Cardiac muscle cell (in vitro differentiated cells and primary cell): Measurements from ENCODE around the gene B3GALT6. TPM values are rescaled to one million over a fixed set of nuclear protein-coding genes. Genes with fewer than 3 reads are reported as not detected.

Experiments
- DNase-seq, 2 donors: peaks; one replicate each; pipeline versions ENCODE4 v3.0.0 to v3.0.0-alpha.2; 2010 to 2017; ENCODE audit warnings: low read depth in 1 of 2, low spot score in 1 of 2
- H3K27ac ChIP-seq: fragments of 200-600 bp; sonication (generic); 2 replicates; pipeline ENCODE4 v1.5.1; 2016
- H3K27me3 ChIP-seq: fragments of 200-600 bp; sonication (generic); 2 replicates; pipeline ENCODE4 v1.6.0; 2016; ENCODE audit warnings: control low read depth
- H3K36me3 ChIP-seq: fragments of 200-600 bp; sonication (generic); 2 replicates; pipeline ENCODE4 v1.5.1; 2016; ENCODE audit warnings: control low read depth
- H3K4me1 ChIP-seq: fragments of 200-600 bp; sonication (generic); 2 replicates; pipeline ENCODE4 v1.8.1; 2017; ENCODE audit warnings: low read depth, mild to moderate bottlenecking, mixed run types
- H3K4me3 ChIP-seq: fragments of 200-600 bp; sonication (generic); 2 replicates; pipeline ENCODE4 v1.5.1; 2016; ENCODE audit warnings: mild to moderate bottlenecking
- H3K9me3 ChIP-seq: fragments of 200-600 bp; sonication (generic); 2 replicates; pipeline ENCODE4 v1.5.1; 2017; ENCODE audit warnings: low read depth, mild to moderate bottlenecking, control low read depth
- polyA plus RNA-seq: library from polyadenylated mRNA; unstranded; fragments of >200 nt; fragmentation: Nextera tagmentation; extraction: Ambion mirVana; gene quantifications from 2 replicates; pipeline ENCODE4 v1.2.1, GENCODE V29; 2016
- total RNA-seq: library from RNA; depleted of rRNA; stranded (reverse); fragments of >200 nt; gene quantifications from 2 replicates; pipeline ENCODE4 v1.2.3, GENCODE V29; 2016
- TF ChIP-seq, protein P1 (sequence below): IDR thresholded peaks from 2 replicates; pipeline ENCODE4 v1.5.1; 2012; ENCODE audit warnings: low read depth, mild to moderate bottlenecking, low read length

Gene B3GALT6
- total and polyA plus RNA-seq, 2 experiments from 2014 or later: 56.8 to 58.9 TPM

DNA sequence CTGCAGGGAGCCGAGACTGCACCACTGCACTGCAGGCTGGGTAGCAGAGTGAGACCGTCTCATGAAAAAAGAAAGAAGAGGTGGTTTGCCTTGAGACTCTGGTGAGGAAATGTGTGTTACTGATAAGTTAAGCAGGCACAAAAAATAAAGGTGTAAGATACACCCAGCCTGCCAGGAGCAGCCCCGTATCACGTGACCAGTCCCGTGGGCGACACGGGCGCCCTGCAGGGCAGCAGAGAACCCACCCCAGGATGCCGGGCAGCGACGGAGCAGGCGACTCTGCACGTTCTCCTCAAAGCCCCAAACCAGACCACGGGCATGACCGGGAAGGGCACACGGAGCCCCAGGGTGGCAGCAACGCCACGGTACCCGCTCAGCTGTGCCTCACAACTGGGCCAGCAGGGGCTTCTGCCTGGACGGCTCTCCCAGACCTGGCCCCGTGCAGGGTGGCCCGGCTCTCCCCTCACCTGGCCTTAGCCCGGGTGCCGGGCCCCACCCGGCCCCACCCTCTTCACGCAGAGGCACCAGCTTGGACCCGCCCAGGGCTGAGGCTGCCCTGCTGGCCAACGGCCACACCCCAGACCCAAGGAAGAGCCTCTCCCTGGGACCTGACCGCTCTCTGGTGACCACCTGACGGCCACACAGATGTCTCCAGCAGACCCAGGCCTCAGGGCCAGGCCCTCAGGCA lies 10.0 kb upstream of the B3GALT6 start:
- Histone ChIP-seq H3K27ac (no peak overlapping the region), H3K27me3 (no peaks in the 10 kb centered on the region), H3K4me1 (no peaks in the 10 kb centered on the region), H3K9me3 (no peaks in the 10 kb centered on the region), H3K4me3 (no peak overlapping the region), H3K36me3 (peaks cover 29% of the 10 kb centered on the region)
- DNase-seq: no peak
- TF ChIP-seq, protein P1, sequence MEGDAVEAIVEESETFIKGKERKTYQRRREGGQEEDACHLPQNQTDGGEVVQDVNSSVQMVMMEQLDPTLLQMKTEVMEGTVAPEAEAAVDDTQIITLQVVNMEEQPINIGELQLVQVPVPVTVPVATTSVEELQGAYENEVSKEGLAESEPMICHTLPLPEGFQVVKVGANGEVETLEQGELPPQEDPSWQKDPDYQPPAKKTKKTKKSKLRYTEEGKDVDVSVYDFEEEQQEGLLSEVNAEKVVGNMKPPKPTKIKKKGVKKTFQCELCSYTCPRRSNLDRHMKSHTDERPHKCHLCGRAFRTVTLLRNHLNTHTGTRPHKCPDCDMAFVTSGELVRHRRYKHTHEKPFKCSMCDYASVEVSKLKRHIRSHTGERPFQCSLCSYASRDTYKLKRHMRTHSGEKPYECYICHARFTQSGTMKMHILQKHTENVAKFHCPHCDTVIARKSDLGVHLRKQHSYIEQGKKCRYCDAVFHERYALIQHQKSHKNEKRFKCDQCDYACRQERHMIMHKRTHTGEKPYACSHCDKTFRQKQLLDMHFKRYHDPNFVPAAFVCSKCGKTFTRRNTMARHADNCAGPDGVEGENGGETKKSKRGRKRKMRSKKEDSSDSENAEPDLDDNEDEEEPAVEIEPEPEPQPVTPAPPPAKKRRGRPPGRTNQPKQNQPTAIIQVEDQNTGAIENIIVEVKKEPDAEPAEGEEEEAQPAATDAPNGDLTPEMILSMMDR: no peak

DNA sequence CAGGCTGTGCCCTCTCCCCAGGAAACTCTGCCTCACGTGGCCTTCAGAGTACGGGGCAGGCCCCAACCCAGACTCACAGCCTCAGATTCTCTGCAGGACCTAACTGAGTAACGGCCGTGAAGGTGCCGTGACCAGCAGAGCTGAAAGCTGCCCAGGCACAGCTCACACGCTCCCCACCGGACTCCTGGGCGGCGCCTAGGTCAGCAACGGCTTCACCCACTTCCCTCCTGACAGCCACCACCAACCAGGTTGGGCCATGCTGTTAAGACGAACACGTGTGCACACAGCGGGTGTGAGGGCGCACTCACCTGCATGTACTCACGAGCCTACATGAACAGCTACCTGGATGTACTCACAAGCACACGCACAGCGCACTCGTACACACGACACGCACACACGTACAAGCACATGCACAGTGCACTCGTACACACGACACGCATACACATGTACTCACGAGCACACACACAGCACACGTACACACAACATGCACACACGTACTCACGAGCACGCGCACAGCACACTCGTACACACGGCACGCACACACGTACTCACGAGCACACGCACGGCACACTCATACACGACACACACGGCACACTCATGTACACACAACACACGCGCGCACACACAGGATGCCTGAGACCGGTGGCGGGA lies 9.3 kb upstream of the B3GALT6 start:
- DNase-seq: no peak
- peaks cover 28% of the 10 kb centered on the region for H3K36me3 ChIP-seq
- no peak overlapping the region for H3K27ac ChIP-seq
- H3K9me3 ChIP-seq: no peaks in the 10 kb centered on the region
- no peaks in the 10 kb centered on the region for H3K4me1 ChIP-seq
- no peaks in the 10 kb centered on the region for H3K27me3 ChIP-seq
- TF ChIP-seq, protein P1: no peak
- H3K4me3 ChIP-seq: no peak overlapping the region

DNA sequence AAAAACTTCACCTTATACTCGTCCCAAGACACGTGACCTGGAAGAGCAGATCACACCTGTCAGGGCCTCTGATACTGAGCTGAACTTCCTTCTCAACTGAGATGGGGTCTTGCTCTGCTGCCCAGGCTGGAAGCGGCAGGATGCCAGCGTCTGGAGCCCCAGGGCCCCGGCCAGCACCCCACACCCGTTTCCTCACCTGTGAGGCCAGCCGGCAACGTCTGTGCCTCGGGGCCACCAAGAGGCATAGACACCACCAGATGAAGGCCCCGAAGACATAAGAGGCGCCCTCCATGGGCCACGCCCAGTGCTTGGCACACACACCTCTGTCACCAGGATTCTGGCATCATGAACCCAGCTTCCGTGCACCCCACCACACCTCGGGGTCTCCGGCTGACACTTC lies 8.7 kb upstream of the B3GALT6 start:
- H3K27me3 ChIP-seq: no peaks in the 10 kb centered on the region

DNA sequence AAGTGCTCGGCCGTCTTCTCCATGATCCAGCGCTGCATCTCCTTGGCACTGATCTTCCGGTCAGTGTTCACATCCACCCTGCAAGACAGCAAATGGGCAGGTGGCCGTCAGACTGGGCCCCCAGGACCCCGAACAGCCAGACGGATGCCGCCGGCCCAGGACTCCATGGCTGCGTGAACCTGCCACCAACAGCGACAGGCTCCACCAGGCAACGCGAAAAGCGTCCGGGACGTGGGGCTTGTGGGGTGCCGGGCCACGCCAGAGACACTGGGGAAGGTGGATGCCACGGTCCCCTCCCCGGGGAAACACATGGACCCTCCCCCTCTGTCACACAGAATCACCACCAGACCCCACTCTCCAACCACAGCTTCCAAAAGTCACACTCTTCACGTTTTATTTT lies 8.1 kb upstream of the B3GALT6 start:
- no peaks in the 10 kb centered on the region for H3K27me3 ChIP-seq
- peaks cover 24% of the 10 kb centered on the region for H3K36me3 ChIP-seq
- H3K4me1 ChIP-seq: no peaks in the 10 kb centered on the region
- no peak for DNase-seq
- H3K27ac ChIP-seq: no peak overlapping the region
- TF ChIP-seq, protein P1: no peak
- no peaks in the 10 kb centered on the region for H3K9me3 ChIP-seq
- H3K4me3 ChIP-seq: no peak overlapping the region

More for the DNA sequence above, 8.7 kb upstream of the B3GALT6 start:
- TF ChIP-seq, protein P1: no peak
- Histone ChIP-seq H3K27ac (no peak overlapping the region), H3K4me3 (no peak overlapping the region), H3K9me3 (no peaks in the 10 kb centered on the region), H3K36me3 (peaks cover 28% of the 10 kb centered on the region), H3K4me1 (no peaks in the 10 kb centered on the region)
- DNase-seq: no peak

DNA sequence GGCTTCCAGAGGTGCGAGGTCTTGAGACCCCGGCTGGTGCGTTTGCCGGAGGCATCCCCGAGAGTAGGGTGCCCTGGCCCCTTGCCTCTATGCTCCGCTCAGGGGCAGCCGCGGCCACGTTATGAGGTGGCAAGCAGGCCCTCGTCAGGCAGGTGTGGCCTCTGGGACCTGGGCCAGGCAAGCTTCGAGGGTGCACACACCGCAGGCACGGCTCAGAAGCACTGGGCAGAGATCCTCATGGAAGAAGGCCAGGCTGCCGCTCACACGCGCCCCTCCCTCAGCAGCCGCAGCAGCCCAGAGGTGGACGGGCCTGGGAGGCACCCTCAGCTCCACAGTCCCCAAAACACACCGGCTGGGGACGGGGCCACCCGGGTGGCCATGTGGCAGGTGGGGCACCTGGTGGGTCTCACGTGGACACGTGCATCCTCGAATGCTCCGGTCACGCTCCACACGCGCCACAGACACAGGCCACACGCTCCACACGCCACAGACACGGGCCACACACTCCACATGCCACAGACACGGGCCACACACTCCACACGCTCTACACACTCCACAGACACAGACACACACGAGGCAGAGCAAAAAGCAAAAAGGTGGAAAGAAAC lies 6.7 kb upstream of the B3GALT6 start:
- Histone ChIP-seq H3K9me3 (no peaks in the 10 kb centered on the region), H3K27ac (no peak overlapping the region), H3K4me3 (no peak overlapping the region), H3K27me3 (no peaks in the 10 kb centered on the region), H3K4me1 (peaks cover 10% of the 10 kb centered on the region), H3K36me3 (peaks cover 24% of the 10 kb centered on the region)
- DNase-seq: no peak
- TF ChIP-seq, protein P1: no peak
